ENCODE results near the gene PRM1. TPM values are rescaled to one million over a fixed set of nuclear protein-coding genes. Genes with fewer than 3 reads are reported as not detected.

Gene PRM1
- total RNA-seq, 1 donor from 2014 or later, result not detected

- Mint-ChIP-seq H3K27ac (no peak overlapping the region), H3K36me3 (ENCODE audit: low read depth) (no peaks in the 10 kb centered on the region), H3K4me1 (ENCODE audit: low read depth) (peaks cover 7% of the 10 kb centered on the region), H3K27me3 (ENCODE audit: low read depth) (peaks cover 10% of the 10 kb centered on the region), H3K9me3 (no peaks in the 10 kb centered on the region), H3K4me3 (ENCODE audit: low read depth) (no peak overlapping the region)
- intact Hi-C loops (cut with micrococcal nuclease), result no loop called here
- DNase-seq (ENCODE audit: low spot score), result no peak
These were observed 2.7 kb upstream of the PRM1 start for GRCh38 chr16:11283820-11284248.

DNA sequence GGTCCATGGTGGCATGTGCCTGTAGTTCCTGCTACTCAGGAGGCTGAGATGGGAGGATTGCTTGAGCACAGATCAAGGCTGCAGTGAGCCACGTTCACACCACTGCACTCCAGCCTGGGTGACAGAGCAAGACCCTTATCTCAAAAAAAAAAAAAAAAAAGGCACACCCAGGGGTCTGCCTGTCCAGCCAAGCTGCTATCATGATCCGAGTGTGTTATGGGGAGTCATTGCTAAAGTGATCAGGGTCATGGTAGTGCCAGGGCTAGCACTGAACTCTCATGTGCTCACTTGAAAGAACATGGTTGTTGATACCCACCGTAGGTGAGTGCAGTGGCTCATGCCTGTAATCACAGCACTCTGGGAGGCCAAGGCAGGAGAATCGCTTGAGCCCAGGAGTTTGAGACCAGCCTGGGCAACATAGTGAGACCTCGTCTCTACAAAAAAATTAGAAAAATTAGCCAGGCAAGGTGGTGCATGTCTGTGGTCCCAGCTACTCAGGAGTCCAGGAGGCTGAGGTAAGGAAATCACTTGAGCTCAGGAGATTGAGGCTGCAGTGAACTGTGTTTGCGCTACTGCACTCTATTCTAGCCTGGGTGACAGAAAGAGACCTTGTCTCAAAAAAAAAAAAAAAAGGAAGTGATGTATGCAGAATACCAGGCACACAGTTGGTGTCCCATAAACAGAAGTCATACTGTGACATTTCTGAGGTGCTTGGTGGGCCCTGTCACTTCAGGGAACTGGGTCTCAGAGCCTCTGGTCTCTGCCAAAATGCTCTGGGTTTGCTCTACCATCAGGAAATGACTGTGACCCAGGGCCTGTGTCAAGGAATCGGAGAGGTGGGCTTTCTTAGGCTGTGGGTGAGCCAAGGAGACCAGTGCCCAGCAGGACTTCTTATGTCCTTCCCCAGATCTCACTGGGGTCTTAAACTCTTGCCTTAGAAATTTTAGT, 2.2 kb downstream of the PRM1 start:
- H3K9me3 Mint-ChIP-seq, result no peaks in the 10 kb centered on the region
- no peak for DNase-seq (ENCODE audit: low spot score)
- peaks cover 10% of the 10 kb centered on the region for H3K27me3 Mint-ChIP-seq (ENCODE audit: low read depth)
- H3K36me3 Mint-ChIP-seq (ENCODE audit: low read depth), result no peaks in the 10 kb centered on the region
- no peak overlapping the region for H3K27ac Mint-ChIP-seq
- intact Hi-C loops (cut with micrococcal nuclease), result no loop called here
- H3K4me1 Mint-ChIP-seq (ENCODE audit: low read depth), result peaks cover 3% of the 10 kb centered on the region
- H3K4me3 Mint-ChIP-seq (ENCODE audit: low read depth), result no peak overlapping the region

DNA sequence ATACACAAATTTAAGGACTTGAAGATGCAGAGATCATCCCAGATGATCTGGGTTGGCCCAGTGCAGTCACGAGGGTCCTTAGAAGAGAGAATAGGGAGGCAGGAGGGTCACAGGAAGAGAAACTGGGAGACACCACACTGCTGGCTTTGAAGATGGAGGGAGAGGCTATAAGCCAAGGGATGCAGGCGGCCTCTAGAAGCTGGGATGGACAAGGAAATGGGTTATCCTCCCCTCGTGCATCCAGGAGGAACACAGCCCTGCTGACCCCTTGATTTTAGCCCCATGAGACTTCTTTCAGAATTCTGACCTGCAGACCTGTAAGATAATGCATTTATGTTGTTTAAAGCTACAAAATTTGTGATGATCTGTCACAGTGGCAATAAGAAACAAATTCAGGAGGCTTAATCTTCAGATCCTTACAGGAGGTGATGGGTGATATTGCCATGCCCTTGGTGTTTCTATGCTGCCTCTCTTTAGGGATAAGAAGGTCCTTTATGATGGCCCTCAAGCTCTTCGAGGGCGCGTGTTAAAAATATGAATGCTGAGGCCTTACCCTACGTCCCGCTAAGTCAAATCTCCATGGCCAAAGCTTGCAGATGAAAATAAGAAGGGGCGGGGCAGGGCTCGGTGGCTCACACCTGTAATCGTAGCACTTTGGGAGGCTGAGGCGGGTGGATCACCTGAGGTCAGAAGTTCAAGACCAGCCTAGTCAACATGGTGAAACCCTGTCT, 3.4 kb downstream of the PRM1 start:
- H3K27me3 Mint-ChIP-seq (ENCODE audit: low read depth), result peaks cover 7% of the 10 kb centered on the region
- intact Hi-C loops (cut with micrococcal nuclease), result no loop called here

DNA sequence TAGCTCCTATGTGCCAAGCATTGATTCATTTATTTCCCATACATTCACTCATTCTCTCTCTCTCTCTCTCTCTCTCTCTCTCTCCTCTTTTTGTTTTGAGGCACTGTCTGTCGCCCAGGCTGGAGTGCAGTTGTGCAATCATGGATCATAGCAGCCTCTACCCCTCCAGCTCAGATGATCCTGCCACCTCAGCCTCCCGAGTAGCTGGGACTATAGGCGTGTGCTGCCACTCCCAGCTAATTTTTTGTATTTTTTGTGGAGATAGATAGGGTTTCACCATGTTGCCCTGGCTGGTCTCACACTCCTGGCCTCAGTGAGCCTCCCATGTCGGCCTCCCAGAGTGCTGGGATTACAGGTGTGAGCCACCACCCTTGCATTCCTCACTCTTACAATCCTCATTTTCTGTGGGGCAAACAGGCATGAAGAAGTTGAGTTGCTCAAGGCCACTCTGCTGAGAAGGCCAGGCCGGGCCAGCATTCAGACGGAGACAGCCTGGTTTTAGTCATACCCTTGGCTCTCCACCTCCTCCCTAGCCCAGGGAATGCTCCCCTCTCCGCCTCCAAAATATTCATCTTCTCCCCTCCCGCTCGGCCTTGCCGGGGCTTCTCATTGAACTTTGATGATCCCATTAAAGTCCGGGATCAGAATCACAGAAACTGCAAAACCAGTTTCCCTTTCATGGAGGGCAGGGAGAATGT, 4.1 kb downstream of the PRM1 start:
- Mint-ChIP-seq H3K4me1 (ENCODE audit: low read depth) (peaks cover under 1% of the 10 kb centered on the region), H3K9me3 (no peaks in the 10 kb centered on the region), H3K4me3 (ENCODE audit: low read depth) (no peak overlapping the region), H3K27me3 (ENCODE audit: low read depth) (peaks cover 4% of the 10 kb centered on the region), H3K36me3 (ENCODE audit: low read depth) (no peaks in the 10 kb centered on the region), H3K27ac (no peak overlapping the region)
- intact Hi-C loops (cut with micrococcal nuclease), result no loop called here
- DNase-seq (ENCODE audit: low spot score), result no peak

More for the DNA sequence above, 3.4 kb downstream of the PRM1 start:
- Mint-ChIP-seq H3K36me3 (ENCODE audit: low read depth) (no peaks in the 10 kb centered on the region), H3K9me3 (no peaks in the 10 kb centered on the region), H3K4me3 (ENCODE audit: low read depth) (no peak overlapping the region), H3K27ac (no peak overlapping the region), H3K4me1 (ENCODE audit: low read depth) (peaks cover 3% of the 10 kb centered on the region)
- DNase-seq (ENCODE audit: low spot score), result no peak

DNA sequence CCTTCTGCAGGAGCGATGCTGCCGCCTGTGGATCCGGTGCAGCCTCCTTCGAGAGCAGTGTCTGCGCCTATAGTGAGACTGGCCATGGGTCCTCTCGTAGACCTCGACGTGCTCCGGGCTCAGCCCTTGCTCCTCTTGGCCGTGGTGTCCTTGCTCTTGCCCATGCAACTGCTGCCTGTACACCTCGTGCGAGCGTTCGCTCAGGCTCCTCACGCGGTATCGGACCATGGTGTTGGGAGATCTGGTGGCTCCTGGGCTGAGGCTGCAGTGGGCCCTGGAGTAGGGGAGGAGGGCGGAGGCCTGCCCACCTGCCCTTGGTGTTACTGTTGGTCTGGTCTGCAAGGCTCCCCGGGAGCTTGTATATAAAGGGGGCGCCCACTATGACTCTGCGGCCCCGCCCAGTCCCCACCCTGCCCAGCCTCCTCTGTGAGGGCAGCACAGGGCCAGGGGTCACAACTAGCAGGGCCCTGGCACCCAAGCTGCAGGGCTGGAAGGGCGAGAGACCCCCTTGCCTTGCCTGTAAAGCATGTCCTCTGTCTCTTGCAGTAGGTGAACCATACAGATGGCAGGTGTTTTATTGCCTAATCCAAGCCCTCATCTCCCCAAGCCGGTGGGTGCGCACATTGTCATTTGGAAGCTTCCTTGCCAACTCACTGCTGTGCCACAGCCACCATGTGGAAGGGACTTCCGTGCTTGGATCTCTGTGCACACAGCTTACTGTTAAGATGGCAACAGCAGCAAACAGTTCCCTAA, 4.8 kb downstream of the PRM1 start, which contains the start of gene PRM2:
PRM2 (minus strand) TSS at position 338 of the 753 bp plus-strand sequence; CDS start at position 228, 110 bp downstream.
- H3K36me3 Mint-ChIP-seq (ENCODE audit: low read depth), result no peaks in the 10 kb centered on the region
- no peak within 1 kb of the TSS for H3K4me3 Mint-ChIP-seq (ENCODE audit: low read depth)
- intact Hi-C loops (cut with micrococcal nuclease), result no loop called here
- peaks cover 2% of the 10 kb centered on the region for H3K27me3 Mint-ChIP-seq (ENCODE audit: low read depth)
- H3K27ac Mint-ChIP-seq, result no peak within 1 kb of the TSS
- DNase-seq (ENCODE audit: low spot score), result no peak
- H3K9me3 Mint-ChIP-seq, result no peaks in the 10 kb centered on the region
- H3K4me1 Mint-ChIP-seq (ENCODE audit: low read depth), result no peaks in the 10 kb centered on the region

GRCh38 chr16:11274964-11275363, 6.2 kb downstream of the PRM1 start:
- Mint-ChIP-seq H3K36me3 (ENCODE audit: low read depth) (no peaks in the 10 kb centered on the region), H3K4me1 (ENCODE audit: low read depth) (no peaks in the 10 kb centered on the region), H3K27me3 (ENCODE audit: low read depth) (peaks cover 2% of the 10 kb centered on the region), H3K4me3 (ENCODE audit: low read depth) (no peak overlapping the region), H3K9me3 (no peaks in the 10 kb centered on the region), H3K27ac (no peak overlapping the region)
- intact Hi-C loops (cut with micrococcal nuclease), result no loop called here
- DNase-seq (ENCODE audit: low spot score), result no peak

DNA sequence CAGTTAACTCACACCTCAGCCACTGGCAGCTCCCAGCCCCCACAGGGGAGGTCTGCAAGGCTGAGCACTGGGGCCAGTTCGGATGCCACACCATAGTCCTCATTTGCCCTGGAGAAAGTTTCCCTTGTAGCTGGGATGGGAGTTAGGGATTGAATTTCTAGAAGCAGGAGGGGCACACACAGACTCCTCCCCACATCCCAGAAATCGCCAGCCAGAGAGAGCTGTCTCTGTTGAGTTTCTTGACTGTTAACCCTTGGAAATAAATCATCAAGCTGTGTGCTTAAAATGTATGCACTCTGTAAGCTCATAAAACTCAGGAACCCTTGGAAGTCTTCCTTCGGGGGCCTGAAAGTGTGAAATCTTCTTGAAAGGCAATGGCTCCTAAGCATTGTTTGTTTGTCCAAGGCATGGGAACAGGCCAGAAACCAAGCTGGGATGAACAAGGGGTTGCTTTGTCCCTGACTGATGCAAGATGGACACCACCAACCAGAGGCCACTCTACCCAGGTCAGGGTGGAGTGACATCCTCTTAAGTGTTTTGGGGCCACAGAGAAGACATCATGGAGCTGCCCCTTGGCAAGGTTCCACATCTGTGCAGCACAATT, 7.3 kb downstream of the PRM1 start:
- Mint-ChIP-seq H3K4me3 (ENCODE audit: low read depth) (no peak overlapping the region), H3K4me1 (ENCODE audit: low read depth) (no peaks in the 10 kb centered on the region)

DNA sequence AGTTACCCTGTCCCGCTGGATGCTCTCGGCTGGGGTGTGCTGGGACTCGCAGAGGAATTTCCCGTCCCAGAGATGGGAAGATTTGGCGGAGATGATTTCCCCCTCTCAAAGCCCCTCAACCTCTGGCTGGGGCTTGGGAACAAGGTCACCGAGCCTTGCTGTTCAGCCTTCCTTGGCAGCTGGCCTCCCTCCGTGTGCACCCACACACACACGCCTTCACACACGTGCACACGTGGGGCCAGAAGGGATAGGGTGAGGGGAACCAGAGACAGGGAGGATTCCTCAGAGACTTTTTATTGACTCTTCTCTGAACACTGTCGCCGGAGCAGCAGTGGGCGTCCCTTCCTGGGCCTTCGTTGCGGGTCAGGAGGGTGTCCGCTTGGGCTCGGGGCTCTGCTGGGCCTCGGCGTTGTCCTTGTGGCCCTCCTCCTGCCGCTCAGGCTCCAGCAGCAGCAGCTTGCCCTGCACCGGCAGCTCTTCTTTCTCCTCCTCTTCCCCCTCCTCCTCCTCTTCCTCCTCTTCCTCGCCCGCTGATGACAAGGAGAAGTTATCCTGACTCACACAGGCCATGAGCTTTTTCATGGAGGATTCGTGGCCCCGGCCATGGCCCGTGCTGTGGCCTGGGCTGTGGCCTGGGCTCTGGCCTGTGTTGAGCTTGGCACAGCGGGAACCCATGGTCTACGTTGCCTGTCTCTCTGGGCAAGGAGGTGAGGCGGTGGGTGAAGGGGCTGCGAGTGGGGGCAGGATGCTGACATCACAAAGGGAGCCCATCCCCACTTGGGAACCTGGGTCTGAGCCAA, 8.0 kb downstream of the PRM1 start, which contains the start of gene PRM3:
PRM3 (minus strand) TSS at position 709 of the 800 bp plus-strand sequence; CDS start at position 675, 34 bp downstream.
- Mint-ChIP-seq H3K36me3 (ENCODE audit: low read depth) (no peaks in the 10 kb centered on the region), H3K4me1 (ENCODE audit: low read depth) (no peaks in the 10 kb centered on the region), H3K27me3 (ENCODE audit: low read depth) (peaks cover 2% of the 10 kb centered on the region), H3K9me3 (no peaks in the 10 kb centered on the region), H3K27ac (no peak within 1 kb of the TSS), H3K4me3 (ENCODE audit: low read depth) (no peak within 1 kb of the TSS)
- no peak for DNase-seq (ENCODE audit: low spot score)
- intact Hi-C loops (cut with micrococcal nuclease), result no loop called here

More for the DNA sequence above, 7.3 kb downstream of the PRM1 start:
- Mint-ChIP-seq H3K27ac (no peak overlapping the region), H3K27me3 (ENCODE audit: low read depth) (peaks cover 2% of the 10 kb centered on the region), H3K36me3 (ENCODE audit: low read depth) (no peaks in the 10 kb centered on the region), H3K9me3 (no peaks in the 10 kb centered on the region)
- DNase-seq (ENCODE audit: low spot score), result no peak
- intact Hi-C loops (cut with micrococcal nuclease), result no loop called here

- no peaks in the 10 kb centered on the region for H3K9me3 Mint-ChIP-seq
- peaks cover 2% of the 10 kb centered on the region for H3K27me3 Mint-ChIP-seq (ENCODE audit: low read depth)
- no peaks in the 10 kb centered on the region for H3K36me3 Mint-ChIP-seq (ENCODE audit: low read depth)
- no peak overlapping the region for H3K4me3 Mint-ChIP-seq (ENCODE audit: low read depth)
- intact Hi-C loops (cut with micrococcal nuclease), result no loop called here
- no peak for DNase-seq (ENCODE audit: low spot score)
- no peaks in the 10 kb centered on the region for H3K4me1 Mint-ChIP-seq (ENCODE audit: low read depth)
- no peak overlapping the region for H3K27ac Mint-ChIP-seq
These were observed 8.6 kb downstream of the PRM1 start for GRCh38 chr16:11272484-11272883.

DNA sequence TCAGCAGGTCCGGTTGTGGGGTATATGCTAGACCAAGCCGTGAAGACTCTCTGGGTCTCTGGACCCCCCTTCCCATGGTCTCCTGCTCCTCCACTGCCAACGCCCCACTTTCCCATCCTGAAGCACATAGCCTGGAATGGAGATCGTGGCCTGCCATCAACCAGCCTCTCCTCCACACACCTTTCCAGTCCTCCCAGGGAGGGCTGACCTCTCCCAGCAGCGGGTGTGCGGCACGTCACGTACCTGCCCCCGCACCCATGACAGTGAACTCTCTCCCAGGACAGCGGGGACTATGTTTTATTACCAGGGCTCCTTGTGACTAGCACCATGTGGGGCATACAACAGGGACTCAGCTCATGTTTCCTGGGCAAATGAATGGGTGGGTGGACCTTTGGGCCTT, 9.5 kb downstream of the PRM1 start:
- Mint-ChIP-seq H3K27ac (no peak overlapping the region), H3K27me3 (ENCODE audit: low read depth) (peaks cover 2% of the 10 kb centered on the region), H3K4me3 (ENCODE audit: low read depth) (no peak overlapping the region), H3K9me3 (no peaks in the 10 kb centered on the region), H3K36me3 (ENCODE audit: low read depth) (no peaks in the 10 kb centered on the region), H3K4me1 (ENCODE audit: low read depth) (no peaks in the 10 kb centered on the region)
- intact Hi-C loops (cut with micrococcal nuclease), result no loop called here
- no peak for DNase-seq (ENCODE audit: low spot score)

- no peaks in the 10 kb centered on the region for H3K9me3 Mint-ChIP-seq
- H3K27me3 Mint-ChIP-seq (ENCODE audit: low read depth), result peaks cover 2% of the 10 kb centered on the region
- no peaks in the 10 kb centered on the region for H3K4me1 Mint-ChIP-seq (ENCODE audit: low read depth)
- intact Hi-C loops (cut with micrococcal nuclease), result no loop called here
- DNase-seq (ENCODE audit: low spot score), result no peak
- H3K36me3 Mint-ChIP-seq (ENCODE audit: low read depth), result no peaks in the 10 kb centered on the region
- H3K4me3 Mint-ChIP-seq (ENCODE audit: low read depth), result no peak overlapping the region
- H3K27ac Mint-ChIP-seq, result no peak overlapping the region
These were observed 10.4 kb downstream of the PRM1 start for GRCh38 chr16:11270602-11271162.
